Iris pigment epithelial cell (primary cell): Measurements from ENCODE around the gene CMTM1.
"Not testable (repeated sequence)": the region's sequence is repeated elsewhere in the genome, so short reads cannot be mapped to it uniquely, and the experiment has no call there.

Experiments
- DNase-seq: peaks from one replicate; pipeline ENCODE4 v3.0.0-alpha.2; 2011; ENCODE audit warnings: low read depth

CMTM1 gene

DNA sequence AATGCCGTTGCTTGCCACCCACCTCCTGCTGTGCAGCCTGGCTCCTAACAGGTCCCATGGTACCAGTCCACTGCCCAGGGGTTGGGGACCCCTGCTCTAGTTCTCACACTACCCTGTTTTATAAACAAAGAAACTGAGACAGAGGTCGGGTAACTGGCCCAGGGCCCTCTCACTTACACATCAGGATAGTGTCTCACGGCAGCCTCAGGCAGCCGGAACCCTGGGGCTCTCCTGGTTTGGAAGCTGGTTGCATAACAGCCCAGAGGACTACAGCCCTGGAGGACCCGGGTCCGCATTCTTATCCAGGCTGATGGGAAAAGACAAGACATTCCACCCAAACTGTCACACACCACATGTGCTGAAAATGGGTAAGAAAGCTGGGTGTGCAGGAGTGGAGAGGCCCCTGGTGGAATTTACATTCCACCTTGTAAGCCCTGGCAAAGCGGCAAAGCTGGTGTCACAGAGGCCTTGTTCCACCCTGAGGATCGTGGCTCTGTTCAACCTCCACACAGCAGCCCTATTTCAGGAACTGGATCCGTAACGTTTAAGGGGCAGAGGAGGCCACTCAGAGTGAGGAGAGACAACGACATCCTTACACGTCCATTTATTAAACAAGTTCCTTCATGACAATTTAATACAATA, 48.0 kb downstream of the CMTM1 start:
- no peak for DNase-seq

DNA sequence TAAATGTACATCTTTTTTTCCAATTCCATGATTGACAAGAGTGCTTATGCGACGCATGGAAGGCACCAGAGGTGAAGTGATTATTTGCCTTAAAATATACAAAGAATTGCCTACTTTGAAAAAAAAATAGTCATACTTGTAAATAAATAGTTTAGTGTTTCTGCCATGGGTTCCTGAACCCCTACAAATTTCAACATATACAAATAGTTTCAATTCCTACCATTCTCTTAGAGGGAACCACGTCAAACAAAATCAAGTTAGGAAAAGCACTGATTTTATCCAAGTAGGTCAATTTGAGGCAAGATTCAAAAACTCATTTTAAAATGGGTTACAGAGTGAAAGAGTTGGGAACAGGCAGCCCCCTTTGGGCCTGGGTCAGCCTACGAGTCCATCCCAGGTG, 49.9 kb downstream of the CMTM1 start:
- peak; percentile 54 for DNase-seq

DNA sequence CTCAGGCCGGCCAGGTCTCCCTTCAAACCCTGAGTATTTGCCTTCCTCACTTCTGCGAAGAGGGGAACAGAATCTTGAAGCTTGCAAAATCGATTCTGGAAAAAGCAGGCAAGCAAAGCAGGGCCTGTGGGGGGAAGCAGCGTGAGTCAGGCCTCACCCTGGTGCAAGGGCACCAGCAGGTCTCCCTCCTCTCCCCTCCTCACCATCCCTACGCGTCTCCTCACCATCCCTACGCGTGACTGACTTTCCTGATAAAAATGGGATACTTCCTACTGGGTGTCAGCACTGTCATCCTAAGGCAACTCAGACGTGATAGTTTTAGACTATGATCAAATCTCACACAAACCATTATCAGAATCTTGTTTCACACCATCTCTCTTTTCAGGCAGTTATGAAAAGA, 50.4 kb downstream of the CMTM1 start:
- DNase-seq: peak; percentile 54

DNA sequence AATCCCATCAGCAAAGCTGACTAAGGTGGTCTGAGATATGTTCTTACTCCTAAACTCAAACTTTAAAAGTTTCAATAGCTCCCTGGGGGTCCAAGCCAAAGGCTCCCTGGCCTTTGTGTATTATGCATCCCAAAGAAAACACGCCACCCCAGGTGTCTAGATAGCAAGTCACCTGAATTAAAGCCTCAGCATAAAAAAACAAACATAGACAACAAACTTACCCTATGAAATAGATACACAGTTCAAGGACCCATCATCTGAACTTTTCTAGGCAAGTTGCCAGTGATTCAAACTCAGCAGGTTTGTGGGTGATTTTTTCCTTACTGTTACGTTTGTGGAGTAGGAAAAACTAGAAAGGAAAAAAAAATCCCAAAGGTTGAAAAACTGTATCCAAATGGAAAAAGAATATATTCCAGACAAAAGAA, 50.8 kb downstream of the CMTM1 start:
- DNase-seq: peak; percentile 60

DNA sequence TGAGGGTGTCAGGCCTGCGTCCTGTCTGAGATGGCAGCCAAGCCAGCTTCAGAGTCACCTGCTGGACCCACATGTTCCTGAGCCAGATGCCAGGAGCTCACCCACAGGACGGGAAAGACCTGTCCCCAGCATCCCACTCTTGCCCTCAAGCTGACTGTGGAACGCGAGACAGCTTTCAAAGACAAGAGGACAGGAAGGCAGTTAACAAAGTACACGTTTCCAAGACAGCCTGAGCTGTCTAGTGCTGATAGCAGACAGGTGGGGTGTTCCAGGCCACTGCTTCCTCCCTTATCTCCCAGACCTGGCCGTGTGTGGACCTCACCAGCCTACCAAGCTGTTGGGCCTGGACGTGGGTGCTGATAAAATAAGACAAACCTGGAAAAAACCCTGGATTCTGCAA, 51.5 kb downstream of the CMTM1 start:
- peak; percentile 31 for DNase-seq

DNA sequence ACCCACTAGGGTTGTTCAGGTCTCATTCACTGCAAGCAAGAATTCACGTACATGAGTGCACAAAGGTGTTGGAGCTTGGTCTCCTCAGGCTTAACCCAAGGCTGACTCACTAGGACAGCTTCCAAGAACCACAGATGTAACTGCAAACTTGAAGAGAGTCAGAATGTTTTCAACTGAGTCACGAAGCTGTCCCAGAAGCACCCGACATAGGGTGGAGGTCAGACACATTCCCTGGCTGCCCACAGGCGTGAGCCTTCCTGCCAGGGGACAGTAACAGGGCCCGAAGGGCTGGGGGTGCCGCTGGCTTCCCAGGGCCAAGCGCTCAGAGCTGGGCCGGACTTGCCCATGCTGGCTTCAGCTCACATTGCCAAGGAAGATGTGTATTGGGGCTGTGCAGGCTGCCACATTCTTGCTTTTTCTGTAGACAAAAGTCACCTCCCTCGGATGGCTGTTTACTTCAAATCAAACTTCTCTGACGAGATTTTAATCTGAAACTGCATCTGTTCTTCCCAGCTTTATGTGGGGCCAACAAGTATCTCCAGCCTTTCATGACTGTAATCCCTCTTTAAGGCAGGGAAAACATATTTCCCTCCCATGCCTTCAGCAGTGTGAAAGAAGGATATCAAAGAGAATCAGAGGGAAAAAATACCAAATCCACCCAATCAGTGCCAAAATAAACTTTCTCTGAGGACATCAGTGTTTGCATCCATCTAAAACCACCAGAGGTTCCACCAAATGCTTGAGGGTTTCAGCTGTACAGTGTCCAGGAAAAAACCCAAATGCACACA, 52.5 kb downstream of the CMTM1 start:
- peak; percentile 99 for DNase-seq

DNA sequence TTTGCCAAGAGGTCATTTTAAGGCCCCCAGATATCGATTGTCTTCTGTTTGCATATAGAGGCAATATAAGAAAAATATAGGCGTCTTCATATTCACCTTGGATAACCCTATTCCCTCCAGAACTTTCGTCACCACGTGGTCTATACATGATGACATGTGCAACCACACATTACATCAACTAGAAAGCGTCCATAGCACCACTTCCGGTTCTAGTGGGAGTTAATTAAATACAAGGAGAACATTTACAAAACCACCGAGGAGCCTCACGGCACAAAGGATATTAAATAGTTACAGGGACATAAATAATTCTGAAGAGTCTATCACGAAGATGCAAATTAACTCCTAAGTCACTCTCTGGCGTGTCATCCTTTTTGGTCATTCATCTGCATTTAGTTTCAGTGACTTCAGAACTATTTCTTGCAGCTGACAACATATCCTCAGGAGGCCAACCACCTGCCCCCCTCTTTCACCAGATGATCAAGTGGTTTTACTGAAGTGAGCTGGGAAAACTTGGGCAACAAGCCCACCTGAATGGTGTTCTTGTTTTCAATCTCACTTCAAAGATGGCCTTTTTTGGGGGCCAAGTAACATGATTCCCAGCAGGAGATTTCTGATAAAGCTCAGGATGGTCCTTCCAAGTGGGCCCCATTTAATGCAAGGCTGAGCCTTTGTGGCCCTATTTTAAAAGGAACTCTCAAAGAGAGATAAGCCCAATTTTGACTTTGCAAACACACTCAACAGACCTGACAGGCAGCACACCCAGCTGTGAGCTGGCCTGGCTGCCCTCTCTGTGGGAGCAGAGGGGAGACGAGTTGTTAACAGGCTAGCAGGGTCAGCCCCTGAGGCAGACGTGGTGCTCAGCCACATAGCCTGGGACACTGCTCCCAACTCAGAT, 53.5 kb downstream of the CMTM1 start:
- peak; percentile 81 for DNase-seq

DNA sequence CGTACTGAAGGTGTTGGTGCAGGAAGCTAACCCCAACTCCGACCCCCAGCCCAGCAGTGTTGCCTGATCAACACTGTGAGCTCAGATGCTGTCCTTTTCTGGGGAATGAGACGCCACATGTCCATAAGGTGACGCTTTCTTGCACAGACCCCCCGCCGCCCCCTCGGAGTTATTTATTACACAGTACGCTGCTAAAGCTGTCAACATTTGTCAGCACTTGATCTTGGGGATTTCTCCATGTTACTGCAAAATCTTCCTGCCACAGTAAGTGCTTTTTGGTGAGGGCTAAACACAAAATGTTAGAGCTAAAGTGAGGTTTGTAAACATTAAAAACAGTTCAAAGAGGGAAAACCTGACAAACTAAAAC, 54.2 kb downstream of the CMTM1 start:
- no peak for DNase-seq

DNA sequence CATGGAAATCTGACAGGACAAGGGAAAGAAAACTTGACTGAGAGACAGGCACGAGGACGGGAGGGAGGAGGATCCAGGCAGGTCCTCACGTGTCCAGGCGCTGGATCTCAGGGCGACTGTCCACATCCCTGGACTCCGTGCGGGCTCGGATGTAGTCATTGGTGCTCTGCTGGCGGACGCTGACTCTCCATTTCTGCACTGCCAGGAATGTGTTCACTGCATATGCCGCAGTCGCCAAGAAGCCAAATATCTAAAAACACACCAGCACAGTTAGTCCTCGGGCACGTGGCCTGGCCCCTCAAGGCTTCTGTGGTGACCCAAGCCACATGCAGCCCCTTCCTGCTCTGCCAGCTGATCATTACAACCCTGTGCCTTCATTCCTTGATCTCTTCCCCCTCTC, 55.7 kb downstream of the CMTM1 start:
- no peak for DNase-seq

DNA sequence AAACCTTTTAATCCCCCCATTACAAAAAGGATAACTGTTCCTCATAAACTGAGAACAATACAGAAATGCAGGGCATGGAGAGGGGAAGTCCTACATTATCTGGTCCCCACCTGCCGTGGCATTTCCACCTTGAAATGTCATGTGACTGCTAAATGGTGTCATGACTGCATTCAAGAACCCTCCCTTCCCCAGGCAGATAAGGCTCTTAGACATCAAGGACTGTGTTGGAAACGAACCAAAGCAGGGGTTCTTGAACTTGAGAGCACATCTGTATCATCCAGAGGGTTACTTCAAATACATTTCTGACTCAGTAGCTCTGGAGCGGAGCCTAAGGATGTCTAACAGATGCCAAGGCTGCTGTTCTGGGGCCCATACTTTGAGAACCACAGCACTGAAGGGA, 56.6 kb downstream of the CMTM1 start:
- no peak for DNase-seq

DNA sequence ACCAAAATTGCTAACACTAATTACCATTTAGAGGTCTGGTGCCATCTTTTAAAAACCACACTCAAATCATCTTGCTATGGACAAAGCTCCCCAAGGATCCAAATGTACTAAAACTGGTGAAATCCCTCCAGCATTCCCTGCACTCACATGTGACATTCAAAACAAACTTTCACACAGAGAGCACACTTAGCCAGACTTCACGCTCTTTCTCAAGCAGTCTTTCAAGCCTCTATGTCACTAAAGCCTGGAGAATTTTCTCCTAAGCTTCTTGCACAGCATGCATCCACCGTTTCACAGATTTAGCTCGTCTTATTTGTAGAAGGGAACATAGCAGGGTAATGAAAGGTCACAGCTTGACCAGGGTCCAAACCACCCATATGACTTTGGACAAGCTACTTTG, 57.5 kb downstream of the CMTM1 start:
- no peak for DNase-seq

DNA sequence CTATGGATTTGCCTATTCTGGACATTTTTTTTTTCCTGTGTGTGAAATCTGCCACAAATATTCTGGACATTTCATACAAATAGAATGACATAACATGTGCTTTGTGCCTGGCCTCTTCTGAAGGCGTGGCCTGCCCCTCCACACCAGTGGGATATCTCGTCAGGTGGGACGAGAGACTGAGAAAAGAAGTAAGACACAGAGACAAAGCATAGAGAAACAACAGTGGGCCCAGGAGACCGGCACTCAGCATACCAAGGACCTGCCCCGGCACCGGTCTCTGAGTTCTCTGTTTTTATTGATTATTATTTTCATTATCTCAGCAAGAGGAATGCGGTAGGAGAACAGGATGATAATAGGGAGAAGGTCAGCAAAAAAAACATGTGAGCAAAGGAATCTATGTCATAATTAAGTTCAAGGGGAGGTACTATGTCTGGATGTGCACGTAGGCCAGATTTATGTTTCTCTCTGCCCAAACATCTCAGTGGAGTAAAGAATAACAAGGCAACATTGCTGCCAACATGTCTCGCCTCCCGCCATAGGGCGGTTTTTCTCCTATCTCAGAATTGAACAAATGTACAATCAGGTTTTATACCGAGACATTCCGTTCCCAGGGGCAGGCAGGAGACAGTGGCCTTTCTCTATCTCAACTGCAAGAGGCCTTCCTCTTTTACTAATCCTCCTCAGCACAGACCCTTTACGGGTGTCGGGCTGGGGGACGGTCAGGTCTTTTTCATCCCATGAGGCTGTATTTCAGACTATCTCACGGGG, 61.6 kb downstream of the CMTM1 start:
- DNase-seq: not testable (repeated sequence)
